WTC11 (cell line): ENCODE results near the gene DCLK1.

Source experiments
- ATF2 ChIP-seq: sonication (generic); formaldehyde crosslinking; IDR thresholded peaks from 2 replicates; pipeline ENCODE4 v1.8.1; 2022; ENCODE audit warnings: low read depth, missing genetic modification reagents, borderline replicate concordance
- CTCF ChIP-seq: fragments of 200-600 bp; IDR thresholded peaks from 2 replicates; pipeline ENCODE4 v1.8.0; 2022; ENCODE audit warnings: antibody characterized with exemption
- FOXJ3 ChIP-seq: sonication (generic); formaldehyde crosslinking; IDR thresholded peaks from 2 replicates; pipeline ENCODE4 v1.9.0; 2021; ENCODE audit warnings: missing genetic modification reagents, mild to moderate bottlenecking, borderline replicate concordance
- FOXP1 ChIP-seq: sonication (generic); formaldehyde crosslinking; IDR thresholded peaks from 2 replicates; pipeline ENCODE4 v1.8.0; 2022; ENCODE audit warnings: missing genetic modification reagents, mild to moderate bottlenecking, moderate library complexity, borderline replicate concordance
- NR1H2 ChIP-seq: sonication (generic); formaldehyde crosslinking; IDR thresholded peaks from 2 replicates; pipeline ENCODE4 v1.9.0; 2021; ENCODE audit warnings: mild to moderate bottlenecking, moderate library complexity, missing genetic modification reagents
- PRDM15 ChIP-seq: sonication (generic); formaldehyde crosslinking; IDR thresholded peaks from 2 replicates; pipeline ENCODE4 v1.8.0; 2022; ENCODE audit warnings: missing genetic modification reagents
- RELA ChIP-seq: sonication (generic); formaldehyde crosslinking; IDR thresholded peaks from 2 replicates; pipeline ENCODE4 v1.8.1; 2022; ENCODE audit warnings: missing genetic modification reagents, mild to moderate bottlenecking, borderline replicate concordance
- ZNF232 ChIP-seq: sonication (generic); formaldehyde crosslinking; IDR thresholded peaks from 2 replicates; pipeline ENCODE4 v1.8.0; 2022; ENCODE audit warnings: mild to moderate bottlenecking, missing genetic modification reagents
- ZNF263 ChIP-seq: sonication (generic); formaldehyde crosslinking; IDR thresholded peaks from 2 replicates; pipeline ENCODE4 v1.8.1; 2022; ENCODE audit warnings: low read depth, mild to moderate bottlenecking, moderate library complexity, missing genetic modification reagents

- no peak for TF ChIP-seq CTCF
- TF ChIP-seq ZNF263 (CRISPR knock-in tag), result no peak
- no peak for TF ChIP-seq RELA (CRISPR knock-in tag)
- TF ChIP-seq ATF2, result no peak
- TF ChIP-seq NR1H2 (CRISPR knock-in tag), result no peak
- no peak for TF ChIP-seq FOXJ3 (CRISPR knock-in tag)
- no peak for TF ChIP-seq PRDM15
- no peak for TF ChIP-seq FOXP1 (CRISPR knock-in tag)
- TF ChIP-seq ZNF232 (CRISPR knock-in tag), result no peak
These were observed 22.2 kb downstream of the DCLK1 start for GRCh38 chr13:36108954-36109353.
